Sigmoid colon (tissue), 4 donors: ENCODE results near the gene FAM227B.

ENCODE experiments used
- EP300 ChIP-seq, 4 donors: sonication (generic); formaldehyde crosslinking; IDR thresholded peaks; one replicate each; pipeline ENCODE4 v1.6.1; 2017; ENCODE audit warnings: antibody characterized with exemption in 4 of 4
- POLR2A ChIP-seq, 2 donors: fragments of 450-650 bp; IDR thresholded peaks; one replicate each; pipeline ENCODE4 v1.6.1; 2016; ENCODE audit warnings: antibody characterized with exemption in 2 of 2, mild to moderate bottlenecking in 2 of 2, moderate library complexity in 2 of 2
- POLR2AphosphoS5 ChIP-seq, 4 donors: sonication (generic); formaldehyde crosslinking; IDR thresholded peaks; one replicate each; pipeline ENCODE4 v1.6.1; 2017; ENCODE audit warnings: antibody characterized with exemption in 4 of 4
- TF ChIP-seq, protein P1 (sequence below), 4 experiments: fragments of 450-650 bp in 3 of 4; fragments of 200-600 bp in 1 of 4; IDR thresholded peaks; one replicate each; pipeline ENCODE4 v1.5.1; 2016 to 2019; ENCODE audit warnings: antibody characterized with exemption in 4 of 4, mild to moderate bottlenecking in 3 of 4, moderate library complexity in 2 of 4

DNA sequence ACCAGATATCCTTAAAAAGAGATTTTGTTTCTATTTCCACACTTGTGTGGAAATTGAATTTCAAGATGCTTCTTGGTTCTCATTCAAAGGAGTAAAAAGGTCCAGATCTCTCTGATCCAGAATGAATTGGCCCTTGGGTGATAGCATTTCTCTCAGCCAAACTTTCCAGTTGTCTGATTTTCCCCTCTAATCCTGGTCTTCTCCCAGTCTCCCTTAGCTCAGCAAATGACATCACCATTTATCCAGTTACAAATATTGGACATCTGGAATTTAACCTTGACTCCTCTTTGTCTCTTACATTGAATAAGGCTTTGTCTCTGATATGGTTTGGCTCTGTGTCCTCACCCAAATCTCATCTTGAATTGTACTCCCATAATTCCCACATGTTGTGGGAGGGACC is 207.8 kb downstream of the FAM227B start:
- TF ChIP-seq, protein P1, sequence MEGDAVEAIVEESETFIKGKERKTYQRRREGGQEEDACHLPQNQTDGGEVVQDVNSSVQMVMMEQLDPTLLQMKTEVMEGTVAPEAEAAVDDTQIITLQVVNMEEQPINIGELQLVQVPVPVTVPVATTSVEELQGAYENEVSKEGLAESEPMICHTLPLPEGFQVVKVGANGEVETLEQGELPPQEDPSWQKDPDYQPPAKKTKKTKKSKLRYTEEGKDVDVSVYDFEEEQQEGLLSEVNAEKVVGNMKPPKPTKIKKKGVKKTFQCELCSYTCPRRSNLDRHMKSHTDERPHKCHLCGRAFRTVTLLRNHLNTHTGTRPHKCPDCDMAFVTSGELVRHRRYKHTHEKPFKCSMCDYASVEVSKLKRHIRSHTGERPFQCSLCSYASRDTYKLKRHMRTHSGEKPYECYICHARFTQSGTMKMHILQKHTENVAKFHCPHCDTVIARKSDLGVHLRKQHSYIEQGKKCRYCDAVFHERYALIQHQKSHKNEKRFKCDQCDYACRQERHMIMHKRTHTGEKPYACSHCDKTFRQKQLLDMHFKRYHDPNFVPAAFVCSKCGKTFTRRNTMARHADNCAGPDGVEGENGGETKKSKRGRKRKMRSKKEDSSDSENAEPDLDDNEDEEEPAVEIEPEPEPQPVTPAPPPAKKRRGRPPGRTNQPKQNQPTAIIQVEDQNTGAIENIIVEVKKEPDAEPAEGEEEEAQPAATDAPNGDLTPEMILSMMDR (IDR thresholded peaks at IDR 0.05) = no peak
- TF ChIP-seq POLR2A (IDR thresholded peaks at IDR 0.05) = no peak
- TF ChIP-seq POLR2AphosphoS5 (IDR thresholded peaks at IDR 0.05) = no peak
- no peak for TF ChIP-seq EP300 (IDR thresholded peaks at IDR 0.05)
